Keratinocyte (primary cell): ENCODE data around the gene HERC5.

Experiments used
- EZH2 ChIP-seq: IDR thresholded peaks from one replicate; pipeline ENCODE4 v1.6.1; 2012; ENCODE audit warnings: inconsistent platforms, mild to moderate bottlenecking, low read length, moderate library complexity
- TF ChIP-seq, protein P1 (sequence below), 3 experiments: IDR thresholded peaks in 1 of 3; conservative IDR thresholded peaks in 1 of 3; optimal IDR thresholded peaks in 1 of 3; 2 replicates in 2 of 3; 3 replicates in 1 of 3; pipeline versions ENCODE3 to v1.5.1; 2011; ENCODE audit warnings: low read length in 3 of 3, mild to moderate bottlenecking in 3 of 3, moderate library complexity in 2 of 3, control low read depth in 1 of 3, inconsistent platforms in 1 of 3; ENCODE audit not compliant: insufficient read depth in 2 of 3; ENCODE audit errors: extremely low read depth in 1 of 3

DNA sequence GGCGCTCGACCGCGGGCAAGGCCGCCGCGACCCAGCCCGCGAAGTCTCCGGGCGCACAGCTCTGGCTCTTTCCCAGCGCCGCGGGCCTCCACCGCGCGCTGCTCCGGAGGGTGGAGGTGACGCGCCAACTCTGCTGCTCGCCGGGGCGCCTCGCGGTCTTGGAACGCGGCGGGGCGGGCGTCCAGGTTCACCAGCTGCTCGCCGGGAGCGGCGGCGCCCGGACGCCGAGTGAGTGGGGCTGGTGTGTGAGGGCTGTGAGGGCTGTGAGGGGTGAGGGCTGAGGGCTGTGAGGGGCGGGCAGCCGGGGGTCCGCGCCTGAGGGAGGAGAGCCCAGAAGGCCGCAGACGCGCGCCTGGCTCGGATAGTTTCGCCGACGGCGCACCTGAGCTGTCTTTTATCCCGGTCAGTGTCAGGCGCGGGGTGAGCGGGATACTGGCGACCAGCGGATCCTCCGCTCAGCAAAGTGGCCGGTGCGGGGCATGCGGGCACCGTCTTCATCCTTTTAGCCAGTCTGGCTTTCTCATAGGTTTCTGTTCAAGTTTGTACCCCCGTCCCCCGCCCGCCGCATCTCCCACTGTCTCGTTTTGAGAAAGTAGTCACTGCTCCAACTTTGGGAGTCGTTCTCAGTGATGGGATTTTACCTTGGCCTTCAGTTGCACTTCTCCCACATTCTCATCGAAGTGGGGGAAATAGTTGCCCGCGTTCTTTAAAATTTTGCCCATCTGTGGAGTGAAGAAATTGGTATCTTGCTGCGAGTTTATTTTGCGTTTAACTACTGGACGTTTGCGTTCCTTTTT lies 586 bp downstream of the HERC5 start:
- TF ChIP-seq EZH2: no peak
- TF ChIP-seq, protein P1, sequence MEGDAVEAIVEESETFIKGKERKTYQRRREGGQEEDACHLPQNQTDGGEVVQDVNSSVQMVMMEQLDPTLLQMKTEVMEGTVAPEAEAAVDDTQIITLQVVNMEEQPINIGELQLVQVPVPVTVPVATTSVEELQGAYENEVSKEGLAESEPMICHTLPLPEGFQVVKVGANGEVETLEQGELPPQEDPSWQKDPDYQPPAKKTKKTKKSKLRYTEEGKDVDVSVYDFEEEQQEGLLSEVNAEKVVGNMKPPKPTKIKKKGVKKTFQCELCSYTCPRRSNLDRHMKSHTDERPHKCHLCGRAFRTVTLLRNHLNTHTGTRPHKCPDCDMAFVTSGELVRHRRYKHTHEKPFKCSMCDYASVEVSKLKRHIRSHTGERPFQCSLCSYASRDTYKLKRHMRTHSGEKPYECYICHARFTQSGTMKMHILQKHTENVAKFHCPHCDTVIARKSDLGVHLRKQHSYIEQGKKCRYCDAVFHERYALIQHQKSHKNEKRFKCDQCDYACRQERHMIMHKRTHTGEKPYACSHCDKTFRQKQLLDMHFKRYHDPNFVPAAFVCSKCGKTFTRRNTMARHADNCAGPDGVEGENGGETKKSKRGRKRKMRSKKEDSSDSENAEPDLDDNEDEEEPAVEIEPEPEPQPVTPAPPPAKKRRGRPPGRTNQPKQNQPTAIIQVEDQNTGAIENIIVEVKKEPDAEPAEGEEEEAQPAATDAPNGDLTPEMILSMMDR (optimal IDR thresholded peaks at IDR 0.05 in 1 of 3, IDR thresholded peaks at IDR 0.05 in 1 of 3, conservative IDR thresholded peaks at IDR 0.05 in 1 of 3; ENCODE audit: extremely low read depth in 1 of 3, insufficient read depth in 2 of 3, low read length in 3 of 3): no peak
